K562 (cell line): ENCODE data around the gene NDUFAF2. TPM values are rescaled to one million over a fixed set of nuclear protein-coding genes. Genes with fewer than 3 reads are reported as not detected.

Source experiments
- ATAC-seq: fragments of 200-7000 bp; cut with Tn5 transposase; 3 replicates; pipeline ENCODE4 v1.9.1; 2020; ENCODE audit warnings: moderate library complexity
- BruUV-seq: library from RNA; stranded (reverse); fragments of 400-500 nt; replicated peaks from 2 replicates; lab custom pipeline; 2021; lab: Mats Ljungman, UMichigan
- CTCF ChIA-PET: fragments of 300-600 bp; formaldehyde crosslinking; extraction: SDS; loops from one replicate; lab custom pipeline; 2021; ENCODE audit warnings: low intra/inter-chr PET ratio; lab: Yijun Ruan, JAX
- POLR2A ChIA-PET: fragments of 300-600, 350-650 bp; sonication (Branson Sonifier 250); formaldehyde crosslinking; extraction: SDS; loops from one replicate; lab custom pipeline; 2021; ENCODE audit warnings: antibody characterized with exemption, inconsistent platforms; lab: Yijun Ruan, JAX
- DNase-seq, 4 experiments: peaks; one replicate each; pipeline versions ENCODE4 v3.0.0 to v3.0.0-alpha.2; 2011 to 2018; ENCODE audit warnings: low spot score in 3 of 4, mixed read lengths in 3 of 4; ENCODE audit errors: extremely low read depth in 1 of 4
- FAIRE-seq: peaks from 2 replicates; lab custom pipeline; 2011; peaks lifted over from hg19 to GRCh38; lab: Jason Lieb, UNC
- H2AFZ ChIP-seq: 2 replicates; pipeline ENCODE4 v1.6.0; 2011; ENCODE audit warnings: low read depth, low read length, control low read depth, inconsistent platforms
- H3K27ac ChIP-seq: fragments of 200-600 bp; 3 replicates; pipeline ENCODE4 v1.8.0; 2011; ENCODE audit warnings: low read depth, mild to moderate bottlenecking, control low read depth, inconsistent platforms, low read length, moderate library complexity, mixed read lengths; ENCODE audit errors: extremely low read depth
- H3K27me3 ChIP-seq, 2 experiments: fragments of 300-600 bp in 1 of 2; 2 replicates in 1 of 2; 3 replicates in 1 of 2; pipeline versions ENCODE4 v1.6.0 to v1.8.0; 2011; ENCODE audit warnings: inconsistent platforms in 2 of 2, low read length in 2 of 2, mild to moderate bottlenecking in 1 of 2, mixed read lengths in 1 of 2, moderate library complexity in 1 of 2; ENCODE audit not compliant: control insufficient read depth in 2 of 2, insufficient read depth in 2 of 2
- H3K36me3 ChIP-seq: fragments of 300-600 bp; 3 replicates; pipeline ENCODE4 v1.8.0; 2011; ENCODE audit warnings: mild to moderate bottlenecking, low read length, inconsistent platforms; ENCODE audit not compliant: control insufficient read depth, insufficient read depth
- H3K4me1 ChIP-seq, 2 experiments: fragments of 200-600 bp in 1 of 2; replicated peaks in 1 of 2; 2 replicates in 1 of 2; 3 replicates in 1 of 2; pipeline versions ENCODE4 v1.5.1 to v1.8.0; 2011; ENCODE audit warnings: inconsistent platforms in 2 of 2, low read length in 2 of 2, mild to moderate bottlenecking in 1 of 2, mixed read lengths in 1 of 2, moderate library complexity in 1 of 2; ENCODE audit not compliant: control insufficient read depth in 2 of 2, insufficient read depth in 2 of 2
- H3K4me2 ChIP-seq: 2 replicates; pipeline ENCODE4 v1.6.1; 2011; ENCODE audit warnings: low read length, control low read depth, inconsistent platforms, mixed read lengths; ENCODE audit not compliant: insufficient read depth
- H3K4me3 ChIP-seq: fragments of 200-600 bp; sonication (generic), shearing (Covaris generic); 2 replicates; pipeline ENCODE4 v1.5.1; 2016; ENCODE audit warnings: control low read depth, inconsistent platforms
- H3K79me2 ChIP-seq: fragments of 200-600 bp; 3 replicates; pipeline ENCODE4 v1.8.0; 2011; ENCODE audit warnings: low read length, inconsistent platforms; ENCODE audit not compliant: control insufficient read depth, insufficient read depth
- H3K9ac ChIP-seq, 2 experiments: 2 replicates each; pipeline versions ENCODE4 v1.6.0 to v1.6.1; 2011; ENCODE audit warnings: low read depth in 2 of 2, low read length in 2 of 2, control low read depth in 1 of 2, inconsistent platforms in 1 of 2, mild to moderate bottlenecking in 1 of 2, mixed read lengths in 1 of 2; ENCODE audit not compliant: insufficient read depth in 1 of 2
- H3K9me1 ChIP-seq: one replicate; pipeline ENCODE4 v1.6.0; 2011; ENCODE audit warnings: inconsistent platforms, mild to moderate bottlenecking, low read length, moderate library complexity; ENCODE audit not compliant: control insufficient read depth, insufficient read depth
- H3K9me3 ChIP-seq: replicated peaks from 2 replicates; pipeline ENCODE4 v1.5.1; 2011; ENCODE audit warnings: low read depth, low read length, inconsistent platforms; ENCODE audit not compliant: control insufficient read depth, insufficient read depth
- H4K20me1 ChIP-seq: replicated peaks from 2 replicates; pipeline ENCODE4 v1.6.1; 2011; ENCODE audit warnings: low read length, inconsistent platforms, mixed read lengths; ENCODE audit not compliant: control insufficient read depth, insufficient read depth
- ARID4B ChIP-seq: sonication (generic); formaldehyde crosslinking; IDR thresholded peaks from 2 replicates; pipeline ENCODE4 v1.8.0; 2022; ENCODE audit warnings: mild to moderate bottlenecking, missing genetic modification reagents
- ATF2 ChIP-seq: sonication (generic); formaldehyde crosslinking; IDR thresholded peaks from 2 replicates; pipeline ENCODE4 v1.8.1; 2022; ENCODE audit warnings: missing genetic modification reagents
- E2F1 ChIP-seq: sonication (generic); formaldehyde crosslinking; IDR thresholded peaks from 2 replicates; pipeline ENCODE4 v1.8.1; 2023; ENCODE audit warnings: mild to moderate bottlenecking, missing genetic modification reagents, moderate library complexity
- ERF ChIP-seq: fragments of 450-650 bp; formaldehyde crosslinking; IDR thresholded peaks from 2 replicates; pipeline ENCODE4 v1.4.0; 2020; ENCODE audit warnings: mild to moderate bottlenecking, mixed read lengths
- GTF2E2 ChIP-seq: fragments of 200-800 bp; sonication (Bioruptor generic); IDR thresholded peaks from 2 replicates; pipeline ENCODE4 v1.6.1; 2016; ENCODE audit warnings: missing genetic modification characterization, missing compliant biosample characterization
- HDAC6 ChIP-seq: IDR thresholded peaks from 2 replicates; pipeline ENCODE4 v1.6.1; 2012; ENCODE audit warnings: low read depth, mild to moderate bottlenecking, control low read depth, inconsistent platforms, low read length, moderate library complexity
- KDM4B ChIP-seq, 2 experiments: fragments of 450-650 bp in 1 of 2; sonication (generic) in 1 of 2; IDR thresholded peaks; 2 replicates each; pipeline ENCODE4 v1.6.1; 2016 to 2017; ENCODE audit warnings: borderline replicate concordance in 2 of 2, antibody characterized with exemption in 1 of 2, low read depth in 1 of 2, mild to moderate bottlenecking in 1 of 2
- MAFG ChIP-seq: fragments of 450-650 bp; conservative IDR thresholded peaks from 2 replicates; pipeline ENCODE4 v1.6.1; 2016; ENCODE audit warnings: missing genetic modification characterization, missing compliant biosample characterization
- MCM3 ChIP-seq: fragments of 450-650 bp; IDR thresholded peaks from 2 replicates; pipeline ENCODE4 v1.6.1; 2016
- PRMT5 ChIP-seq: sonication (generic); formaldehyde crosslinking; IDR thresholded peaks from 2 replicates; pipeline ENCODE4 v1.5.0; 2020; ENCODE audit warnings: missing genetic modification reagents
- STAG1 ChIP-seq: sonication (generic); formaldehyde crosslinking; IDR thresholded peaks from 2 replicates; pipeline ENCODE4 v1.5.0; 2020; ENCODE audit warnings: missing genetic modification reagents, borderline replicate concordance
- TBP ChIP-seq: optimal IDR thresholded peaks from 2 replicates; pipeline ENCODE3; 2011; ENCODE audit warnings: low read depth, low read length, improper control_type of control experiment
- ZBTB33 ChIP-seq: sonication (generic); formaldehyde crosslinking; IDR thresholded peaks from 2 replicates; pipeline ENCODE4 v1.8.1; 2023; ENCODE audit warnings: mild to moderate bottlenecking, missing genetic modification reagents
- ZNF146 ChIP-seq: IDR thresholded peaks from one replicate; pipeline ENCODE4 v1.6.1; 2018; ENCODE audit warnings: missing compliant biosample characterization; ENCODE audit not compliant: unreplicated experiment
- ZSCAN32 ChIP-seq: fragments of 450-650 bp; formaldehyde crosslinking; IDR thresholded peaks from 2 replicates; pipeline ENCODE4 v1.4.0; 2020; ENCODE audit warnings: mild to moderate bottlenecking, moderate library complexity
- WGBS: fragments of 100-300 bp; shearing (Covaris generic); methylation state at CpG from one replicate; pipeline ENCODE4 v1.1.6; 2016; ENCODE audit warnings: low coverage, mixed read lengths; ENCODE audit not compliant: insufficient coverage; ENCODE audit errors: missing lambda C conversion rate; 5-methylcytosine and 5-hydroxymethylcytosine counted together
- in situ Hi-C: fragments of 300-500 bp; cut with MboI; formaldehyde crosslinking; loops from 4 replicates; pipeline ENCODE4 v1.15.0; 2018; ENCODE audit warnings: inconsistent platforms, mixed read lengths
- intact Hi-C: fragments of 100-400 bp; cut with micrococcal nuclease; formaldehyde crosslinking; loops from 2 replicates; pipeline ENCODE4 v1.14.2; 2022
- polyA plus RNA-seq, 8 experiments: library from polyadenylated mRNA; depleted of rRNA in 4 of 8; stranded (reverse) in 5 of 8; unstranded in 3 of 8; fragments of >200 nt; fragmentation: Nextera tagmentation in 2 of 8; fragmentation: Illumina TruSeq in 1 of 8; extraction: Ambion mirVana in 2 of 8; extraction: Trizol in 1 of 8; gene quantifications; 2 replicates each; pipeline versions ENCODE4 v1.2.1 to v1.2.3, GENCODE V29; 2011 to 2014; ENCODE audit warnings: inconsistent platforms in 1 of 8, missing spikeins in 1 of 8
- total RNA-seq, 7 experiments: library from RNA; depleted of rRNA in 6 of 7; stranded (reverse); fragments of >200 nt in 6 of 7; fragmentation: Illumina TruSeq in 2 of 7; extraction: Trizol in 2 of 7; gene quantifications; 2 replicates each; pipeline versions ENCODE4 v1.2.1 to v1.2.3, GENCODE V29; 2011 to 2021; ENCODE audit warnings: low replicate concordance in 1 of 7

NDUFAF2 gene
- total and polyA plus RNA-seq, 9 of the 15 experiments (the other 6 are each of a cell fraction or from before 2014, with no cell fraction given), result 56.0 to 155 (median 95.9) TPM

GRCh38 chr5:61202213-61202612 lies 257.2 kb downstream of the NDUFAF2 start:
- Histone ChIP-seq H3K4me1 (no peaks in the 10 kb centered on the region), H3K27me3 (peaks cover 2 to 13% of the 10 kb centered on the region in 2 experiments; a peak in 3 of 5 replicates), H3K9me1 (no peaks in the 10 kb centered on the region), H3K36me3 (no peaks in the 10 kb centered on the region), H3K4me3 (no peak overlapping the region), H3K79me2 (no peaks in the 10 kb centered on the region), H2AFZ (no peak overlapping the region), H3K27ac (no peak overlapping the region), H3K9ac (no peak overlapping the region), H3K9me3 (no peaks in the 10 kb centered on the region), H3K4me2 (no peak overlapping the region), H4K20me1 (no peaks in the 10 kb centered on the region)
- intact Hi-C loops, result no loop called here
- in situ Hi-C loops, result no loop called here
- CTCF ChIA-PET, result no interaction called here
- DNase-seq (no peak), ATAC-seq (no peak), FAIRE-seq (no peak)
- no TSS peak for BruUV-seq
- POLR2A ChIA-PET, result no interaction called here
- WGBS, result 5% methylated on average over 2 of the region's 2 CpGs
- TF ChIP-seq KDM4B (IDR thresholded peaks at IDR 0.05; ENCODE audit: borderline replicate concordance in 2 of 2, low read depth in 1 of 2), result no peak
- no peak for TF ChIP-seq ARID4B (CRISPR knock-in tag)
- no peak for TF ChIP-seq STAG1 (CRISPR knock-in tag)
- TF ChIP-seq ZBTB33 (CRISPR knock-in tag), result no peak
- TF ChIP-seq HDAC6, result no peak
- TF ChIP-seq ATF2 (CRISPR knock-in tag), result no peak
- TF ChIP-seq MCM3, result no peak
- no peak for TF ChIP-seq E2F1 (CRISPR knock-in tag)
- TF ChIP-seq ERF (CRISPR knock-in tag), result no peak
- TF ChIP-seq MAFG, result no peak
- TF ChIP-seq PRMT5 (CRISPR knock-in tag), result no peak
- TF ChIP-seq GTF2E2, result no peak
- TF ChIP-seq ZNF146, result no peak
- no peak for TF ChIP-seq TBP
- no peak for TF ChIP-seq ZSCAN32 (CRISPR knock-in tag)
